ENCODE data around the gene EDEM3. TPM values are rescaled to one million over a fixed set of nuclear protein-coding genes. Genes with fewer than 3 reads are reported as not detected.

EDEM3 gene
- total RNA-seq, 1 experiment from 2014 or later, result 14.0 TPM

DNA sequence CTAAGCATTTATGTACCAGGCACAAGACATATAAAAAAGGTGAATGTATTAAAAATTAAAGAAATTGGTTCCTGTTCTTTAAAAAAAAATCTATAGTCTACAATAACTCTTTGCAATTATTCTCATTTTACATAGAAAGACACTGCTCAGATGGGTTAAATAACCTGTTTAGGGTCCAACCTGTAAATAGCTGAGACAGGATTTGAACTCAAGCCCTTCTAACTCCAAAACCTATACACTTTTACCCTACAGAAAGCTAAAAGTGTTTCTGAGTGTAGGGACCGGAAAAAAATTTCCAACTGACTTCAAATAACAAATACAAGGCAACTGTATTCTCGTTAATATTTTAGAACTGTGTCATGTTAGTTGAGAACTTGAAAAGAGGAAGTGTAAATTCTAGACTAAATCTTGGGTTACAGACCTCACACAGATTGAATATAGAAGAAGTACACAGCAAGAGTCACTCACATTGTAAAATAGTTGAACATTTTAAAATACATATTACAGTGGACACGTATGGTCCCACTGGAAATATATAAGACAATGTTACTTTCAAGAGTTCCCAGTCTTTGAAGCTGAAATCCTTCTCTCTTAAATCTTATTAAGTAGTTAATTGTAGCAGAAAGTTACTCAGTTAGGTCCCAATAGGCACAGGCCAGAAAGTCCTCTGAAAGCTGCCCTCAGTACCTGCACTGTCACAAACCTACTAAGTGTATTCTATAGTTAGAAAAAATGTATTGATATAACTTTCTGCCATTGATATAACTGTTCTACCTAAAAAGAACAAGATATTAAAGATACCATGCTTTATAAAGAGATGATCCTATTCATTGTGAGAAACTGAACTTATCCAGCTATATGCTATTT is 7.3 kb downstream of the EDEM3 start:
- no peak overlapping the region for H4K8ac ChIP-seq (replicated peaks; ENCODE audit: insufficient read length, low read depth, low read length)
- H3K79me1 ChIP-seq (ENCODE audit: insufficient read depth, low read depth, low read length, poor library complexity, severe bottlenecking), result no peaks in the 10 kb centered on the region
- Mint-ChIP-seq H3K27ac (no peak overlapping the region), H3K4me3 (no peak overlapping the region), H3K4me1 (no peaks in the 10 kb centered on the region), H3K9me3 (no peaks in the 10 kb centered on the region), H3K36me3 (ENCODE audit: insufficient read depth in 1 of 3, low read depth in 3 of 3) (no peaks in the 10 kb centered on the region), H3K27me3 (ENCODE audit: low read depth) (no peaks in the 10 kb centered on the region)
- no peaks in the 10 kb centered on the region for H3K23me2 ChIP-seq (ENCODE audit: insufficient read length, low read depth, low read length, poor library complexity, severe bottlenecking)
- H3K9me3 ChIP-seq (ENCODE audit: control insufficient read depth, low read depth, low read length), result no peaks in the 10 kb centered on the region
- H3K18ac ChIP-seq (ENCODE audit: insufficient read length, low read depth, low read length), result no peak overlapping the region
- no peak overlapping the region for H3K27ac ChIP-seq (ENCODE audit: insufficient read length, low read depth, low read length)
- no peak overlapping the region for H3K23ac ChIP-seq (ENCODE audit: insufficient read length, low read depth, low read length)
- no peak overlapping the region for H3K4ac ChIP-seq (ENCODE audit: low read depth, low read length)
- H4K20me1 ChIP-seq (ENCODE audit: control insufficient read depth, insufficient read depth, insufficient read length), result no peaks in the 10 kb centered on the region
- no peak overlapping the region for H2BK20ac ChIP-seq (ENCODE audit: low read depth, low read length, poor library complexity, severe bottlenecking)
- no peak overlapping the region for H4K91ac ChIP-seq (ENCODE audit: insufficient read length, low read depth, low read length)
- H2AK5ac ChIP-seq (ENCODE audit: insufficient read length, low read length), result no peak overlapping the region
- H2BK120ac ChIP-seq (ENCODE audit: low read depth, low read length, poor library complexity, severe bottlenecking), result no peak overlapping the region
- no peaks in the 10 kb centered on the region for H3K4me1 ChIP-seq (ENCODE audit: insufficient read depth, low read length)
- H3K27me3 ChIP-seq (ENCODE audit: insufficient read depth, low read length), result no peaks in the 10 kb centered on the region
- no peak overlapping the region for H3K9ac ChIP-seq (ENCODE audit: extremely low read depth, insufficient read length, low read length)
- no peak for DNase-seq
- H3K56ac ChIP-seq (ENCODE audit: insufficient read length, low read depth, low read length), result no peak overlapping the region
- no peak overlapping the region for H2BK5ac ChIP-seq (ENCODE audit: insufficient read length, low read length)
- no peak overlapping the region for H2BK12ac ChIP-seq (ENCODE audit: insufficient read length, low read depth, low read length)
- no peak overlapping the region for H3T11ph ChIP-seq (ENCODE audit: low read length)
- H3K79me2 ChIP-seq (ENCODE audit: insufficient read depth, low read length), result no peaks in the 10 kb centered on the region
- no peak overlapping the region for H3K4me2 ChIP-seq (ENCODE audit: insufficient read depth, insufficient read length, low read length)
- no peak overlapping the region for H2AFZ ChIP-seq (ENCODE audit: low read length)
- no peak overlapping the region for H4K5ac ChIP-seq (ENCODE audit: insufficient read length, low read depth, low read length)
- no peak overlapping the region for H3K14ac ChIP-seq (ENCODE audit: insufficient read depth, low read length)
- TF ChIP-seq, protein P1, sequence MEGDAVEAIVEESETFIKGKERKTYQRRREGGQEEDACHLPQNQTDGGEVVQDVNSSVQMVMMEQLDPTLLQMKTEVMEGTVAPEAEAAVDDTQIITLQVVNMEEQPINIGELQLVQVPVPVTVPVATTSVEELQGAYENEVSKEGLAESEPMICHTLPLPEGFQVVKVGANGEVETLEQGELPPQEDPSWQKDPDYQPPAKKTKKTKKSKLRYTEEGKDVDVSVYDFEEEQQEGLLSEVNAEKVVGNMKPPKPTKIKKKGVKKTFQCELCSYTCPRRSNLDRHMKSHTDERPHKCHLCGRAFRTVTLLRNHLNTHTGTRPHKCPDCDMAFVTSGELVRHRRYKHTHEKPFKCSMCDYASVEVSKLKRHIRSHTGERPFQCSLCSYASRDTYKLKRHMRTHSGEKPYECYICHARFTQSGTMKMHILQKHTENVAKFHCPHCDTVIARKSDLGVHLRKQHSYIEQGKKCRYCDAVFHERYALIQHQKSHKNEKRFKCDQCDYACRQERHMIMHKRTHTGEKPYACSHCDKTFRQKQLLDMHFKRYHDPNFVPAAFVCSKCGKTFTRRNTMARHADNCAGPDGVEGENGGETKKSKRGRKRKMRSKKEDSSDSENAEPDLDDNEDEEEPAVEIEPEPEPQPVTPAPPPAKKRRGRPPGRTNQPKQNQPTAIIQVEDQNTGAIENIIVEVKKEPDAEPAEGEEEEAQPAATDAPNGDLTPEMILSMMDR (conservative IDR thresholded peaks at IDR 0.05), result no peak
- no CpG with 5 or more reads among the region's 3 CpGs for WGBS (ENCODE audit: extremely low coverage, insufficient read length, low lambda C conversion rate)
- no peak overlapping the region for H2BK15ac ChIP-seq (ENCODE audit: low read depth, low read length)
